ENCODE measurements around the gene APRT.
A peak's percentile ranks its signal among the peaks of the same experiment; 100 is the strongest.
"Not testable (repeated sequence)": the region's sequence is repeated elsewhere in the genome, so short reads cannot be mapped to it uniquely, and the experiment has no call there.

The APRT gene

GRCh38 chr16:88775825-88776224 is 35.9 kb downstream of the APRT start:
- DNase-seq (ENCODE audit: extremely low read depth in 1 of 2, low read depth in 1 of 2), result no peak

- no peak for DNase-seq (ENCODE audit: extremely low read depth in 1 of 2, low read depth in 1 of 2)
Observed at GRCh38 chr16:88774544-88775393, 37.0 kb downstream of the APRT start.

- no peak for DNase-seq (ENCODE audit: extremely low read depth in 1 of 2, low read depth in 1 of 2)
Observed at GRCh38 chr16:88773812-88774291, 37.9 kb downstream of the APRT start.

GRCh38 chr16:88772871-88773811 is 38.6 kb downstream of the APRT start:
- no peak for DNase-seq (ENCODE audit: extremely low read depth in 1 of 2, low read depth in 1 of 2)

GRCh38 chr16:88771781-88772180 is 39.9 kb downstream of the APRT start:
- not testable (repeated sequence) for DNase-seq (ENCODE audit: extremely low read depth in 1 of 2, low read depth in 1 of 2)

GRCh38 chr16:88771294-88771772 is 40.4 kb downstream of the APRT start:
- no peak for DNase-seq (ENCODE audit: extremely low read depth in 1 of 2, low read depth in 1 of 2)

- peak in 1 of 2 donors; percentile 54 for DNase-seq (ENCODE audit: extremely low read depth in 1 of 2, low read depth in 1 of 2)
Observed at GRCh38 chr16:88770461-88771293, 41.1 kb downstream of the APRT start.

GRCh38 chr16:88769617-88770460 is 41.9 kb downstream of the APRT start:
- DNase-seq (ENCODE audit: extremely low read depth in 1 of 2, low read depth in 1 of 2), result no peak

GRCh38 chr16:88768071-88768783 is 43.5 kb downstream of the APRT start:
- no peak for DNase-seq (ENCODE audit: extremely low read depth in 1 of 2, low read depth in 1 of 2)

- no peak for DNase-seq (ENCODE audit: extremely low read depth in 1 of 2, low read depth in 1 of 2)
Observed at GRCh38 chr16:88767546-88768070, 44.1 kb downstream of the APRT start.

GRCh38 chr16:88766975-88767374 is 44.8 kb downstream of the APRT start:
- DNase-seq (ENCODE audit: extremely low read depth in 1 of 2, low read depth in 1 of 2), result no peak

- DNase-seq (ENCODE audit: extremely low read depth in 1 of 2, low read depth in 1 of 2), result no peak
Observed at GRCh38 chr16:88764913-88765349, 46.8 kb downstream of the APRT start.

- no peak for DNase-seq (ENCODE audit: extremely low read depth in 1 of 2, low read depth in 1 of 2)
Observed at GRCh38 chr16:88764080-88764479, 47.6 kb downstream of the APRT start.

- no peak for DNase-seq (ENCODE audit: extremely low read depth in 1 of 2, low read depth in 1 of 2)
Observed at GRCh38 chr16:88763502-88764053, 48.1 kb downstream of the APRT start.

GRCh38 chr16:88762941-88763340 is 48.8 kb downstream of the APRT start:
- DNase-seq (ENCODE audit: extremely low read depth in 1 of 2, low read depth in 1 of 2), result no peak

GRCh38 chr16:88762258-88762870 is 49.4 kb downstream of the APRT start:
- DNase-seq (ENCODE audit: extremely low read depth in 1 of 2, low read depth in 1 of 2), result no peak

GRCh38 chr16:88761830-88762229 is 49.9 kb downstream of the APRT start:
- DNase-seq (ENCODE audit: extremely low read depth in 1 of 2, low read depth in 1 of 2), result no peak

GRCh38 chr16:88761143-88761534 is 50.6 kb downstream of the APRT start:
- DNase-seq (ENCODE audit: extremely low read depth in 1 of 2, low read depth in 1 of 2), result no peak

All from stimulated activated CD8-positive, alpha-beta memory T cell treated with anti-CD3 and anti-CD28 coated beads, Interleukin-7, amount 100 ng/mL, for 48 hours (primary cell).